Transverse colon (tissue), 4 donors: ENCODE results near the gene LDAF1. TPM values are rescaled to one million over a fixed set of nuclear protein-coding genes. Genes with fewer than 3 reads are reported as not detected.
"Not testable (repeated sequence)": the region's sequence is repeated elsewhere in the genome, so short reads cannot be mapped to it uniquely, and the experiment has no call there.

Experiments used
- DNase-seq: peaks from one replicate; pipeline ENCODE4 v3.0.0-alpha.2; 2019
- H3K27ac ChIP-seq, 4 donors: fragments of 200-600 bp; sonication (generic); 2 replicates each; pipeline ENCODE4 v1.5.1; 2016 to 2018; ENCODE audit warnings: inconsistent platforms in 4 of 4
- H3K27me3 ChIP-seq: fragments of 200-600 bp; sonication (generic); 2 replicates; pipeline ENCODE4 v1.5.1; 2017; ENCODE audit warnings: inconsistent platforms
- H3K36me3 ChIP-seq, 4 donors: fragments of 200-600 bp; sonication (generic); 2 replicates each; pipeline ENCODE4 v1.5.1; 2017 to 2019; ENCODE audit warnings: inconsistent platforms in 4 of 4
- H3K4me1 ChIP-seq, 4 donors: fragments of 200-600 bp; sonication (generic); 2 replicates each; pipeline ENCODE4 v1.5.1; 2017 to 2020; ENCODE audit warnings: inconsistent platforms in 4 of 4
- H3K4me3 ChIP-seq, 4 donors: fragments of 200-600 bp; sonication (generic); 1 replicate in 1 of 4; 2 replicates in 3 of 4; pipeline versions ENCODE4 v1.5.1 to v1.6.1; 2017 to 2019; ENCODE audit warnings: inconsistent platforms in 4 of 4
- H3K9me3 ChIP-seq, 2 donors: fragments of 200-600 bp; sonication (generic); 2 replicates each; pipeline ENCODE4 v1.5.1; 2017 to 2019; ENCODE audit warnings: inconsistent platforms in 2 of 2
- CTCF ChIP-seq, 5 experiments: fragments of 200-600 bp in 3 of 5; fragments of 450-650 bp in 2 of 5; sonication (generic) in 3 of 5; IDR thresholded peaks; 1 replicate in 2 of 5; 2 replicates in 3 of 5; pipeline ENCODE4 v1.5.1; 2016 to 2017; ENCODE audit warnings: antibody characterized with exemption in 5 of 5, inconsistent platforms in 3 of 5, mild to moderate bottlenecking in 2 of 5, moderate library complexity in 1 of 5
- EP300 ChIP-seq: sonication (generic); formaldehyde crosslinking; IDR thresholded peaks from one replicate; pipeline ENCODE4 v1.6.1; 2017; ENCODE audit warnings: antibody characterized with exemption, low read depth
- POLR2A ChIP-seq: fragments of 450-650 bp; IDR thresholded peaks from one replicate; pipeline ENCODE4 v1.6.1; 2016; ENCODE audit warnings: antibody characterized with exemption, mild to moderate bottlenecking, moderate library complexity
- POLR2AphosphoS5 ChIP-seq, 3 donors: sonication (generic); formaldehyde crosslinking; IDR thresholded peaks; one replicate each; pipeline ENCODE4 v1.6.1; 2016; ENCODE audit warnings: antibody characterized with exemption in 3 of 3
- WGBS, 2 donors: methylation state at CpG; one replicate each; pipeline ENCODE4 v1.1.5; 2018; ENCODE audit warnings: low coverage in 1 of 2; 5-methylcytosine and 5-hydroxymethylcytosine counted together
- in situ Hi-C, 4 donors: fragments of 200-750 bp; cut with MboI; loops; one replicate each; pipeline versions ENCODE4 v1.15.0 to v1.15.1; 2017; ENCODE audit warnings: low sequenced_read_pairs in 3 of 4, low pct_ligation_motif_present in 1 of 4, low pct_unique_long_range_greater_than_20kb in 1 of 4
- intact Hi-C: fragments of 100-400 bp; cut with DNase I; formaldehyde crosslinking; loops from one replicate; pipeline ENCODE4 v1.15.1; 2023; ENCODE audit warnings: low total_unique reads
- total RNA-seq, 4 donors: library from RNA; depleted of rRNA; stranded (reverse); fragments of >200 nt; gene quantifications; one replicate each; pipeline ENCODE4 v1.1.0, GENCODE V29; 2016

Gene LDAF1
- total RNA-seq, 4 donors from 2014 or later = 23.6 to 71.0 (median 59.3) TPM

GRCh38 chr16:21166561-21166961, 8.1 kb downstream of the LDAF1 start:
- in situ Hi-C loops = no loop called here
- no peak overlapping the region for H3K27ac ChIP-seq
- 90% methylated on average over 9 of the region's 9 CpGs; no CpG with 5 or more reads in 1 of the 2 donors for WGBS, 2 donors
- no peak for TF ChIP-seq CTCF (IDR thresholded peaks at IDR 0.05)
- TF ChIP-seq POLR2A = no peak
- no peak for TF ChIP-seq POLR2AphosphoS5 (IDR thresholded peaks at IDR 0.05)
- no peak for TF ChIP-seq EP300
- H3K36me3 ChIP-seq = peaks cover 0 to 24% (median 8%) of the 10 kb centered on the region in 4 donors
- H3K4me3 ChIP-seq = no peak overlapping the region
- H3K27me3 ChIP-seq = no peaks in the 10 kb centered on the region
- intact Hi-C loops = no loop called here
- no peak for DNase-seq
- H3K9me3 ChIP-seq = no peaks in the 10 kb centered on the region
- peaks cover 10 to 19% (median 16%) of the 10 kb centered on the region in 4 donors for H3K4me1 ChIP-seq

- WGBS, 2 donors = 91 to 92% methylated on average over 5 to 9 of the region's 9 CpGs
- DNase-seq = no peak
- TF ChIP-seq POLR2A (no peak), EP300 (no peak), POLR2AphosphoS5 (IDR thresholded peaks at IDR 0.05) (no peak), CTCF (IDR thresholded peaks at IDR 0.05) (no peak)
- H3K9me3 ChIP-seq = no peaks in the 10 kb centered on the region
- H3K27me3 ChIP-seq = no peaks in the 10 kb centered on the region
- no peak overlapping the region for H3K27ac ChIP-seq
- peaks cover 7 to 18% (median 11%) of the 10 kb centered on the region in 4 donors for H3K4me1 ChIP-seq
- intact Hi-C loops (no loop called here), in situ Hi-C loops (no loop called here)
- H3K36me3 ChIP-seq = peaks cover 0 to 32% (median 11%) of the 10 kb centered on the region in 4 donors
- no peak overlapping the region for H3K4me3 ChIP-seq
Measured at GRCh38 chr16:21167360-21167759, 8.9 kb downstream of the LDAF1 start.

GRCh38 chr16:21167929-21168602, 9.6 kb downstream of the LDAF1 start:
- no peak for DNase-seq
- intact Hi-C loops (no loop called here), in situ Hi-C loops (no loop called here)
- Histone ChIP-seq H3K9me3 (no peaks in the 10 kb centered on the region), H3K4me1 (peaks cover under 1 to 13% (median 4%) of the 10 kb centered on the region in 4 donors), H3K36me3 (peaks cover 0 to 37% (median 11%) of the 10 kb centered on the region in 4 donors), H3K27ac (no peak overlapping the region), H3K4me3 (no peak overlapping the region), H3K27me3 (no peaks in the 10 kb centered on the region)
- WGBS, 2 donors = 95 to 97% methylated on average over 4 to 12 of the region's 12 CpGs
- TF ChIP-seq EP300 (no peak), POLR2AphosphoS5 (IDR thresholded peaks at IDR 0.05) (no peak), POLR2A (no peak), CTCF (IDR thresholded peaks at IDR 0.05) (no peak)

GRCh38 chr16:21169249-21169981, 10.9 kb downstream of the LDAF1 start:
- Histone ChIP-seq H3K27ac (no peak overlapping the region), H3K27me3 (no peaks in the 10 kb centered on the region), H3K4me3 (no peak overlapping the region), H3K9me3 (no peaks in the 10 kb centered on the region), H3K36me3 (peaks cover 0 to 50% (median 11%) of the 10 kb centered on the region in 4 donors), H3K4me1 (no peaks in the 10 kb centered on the region)
- no peak for DNase-seq
- intact Hi-C loops = no loop called here
- TF ChIP-seq POLR2A (no peak), EP300 (no peak), CTCF (IDR thresholded peaks at IDR 0.05) (no peak)
- in situ Hi-C loops = no loop called here
- 80 to 99% methylated on average over 2 to 5 of the region's 5 CpGs for WGBS, 2 donors

GRCh38 chr16:21170116-21170515, 11.6 kb downstream of the LDAF1 start:
- H3K27ac ChIP-seq, H3K4me1 ChIP-seq, H3K4me3 ChIP-seq, in situ Hi-C loops, H3K27me3 ChIP-seq, H3K9me3 ChIP-seq, DNase-seq, intact Hi-C loops: not testable (repeated sequence)
- 79 to 96% methylated on average over 2 to 8 of the region's 8 CpGs for WGBS, 2 donors
- H3K36me3 ChIP-seq = peaks cover 0 to 50% (median 11%) of the 10 kb centered on the region in 4 donors
